HPDE6-E6E7 (cell line): Measurements from ENCODE around the gene CDK11B.

ENCODE experiments used
- DNase-seq: peaks from one replicate; pipeline ENCODE4 v3.0.0; 2011; ENCODE audit warnings: missing footprints; ENCODE audit errors: extremely low spot score

CDK11B gene

DNA sequence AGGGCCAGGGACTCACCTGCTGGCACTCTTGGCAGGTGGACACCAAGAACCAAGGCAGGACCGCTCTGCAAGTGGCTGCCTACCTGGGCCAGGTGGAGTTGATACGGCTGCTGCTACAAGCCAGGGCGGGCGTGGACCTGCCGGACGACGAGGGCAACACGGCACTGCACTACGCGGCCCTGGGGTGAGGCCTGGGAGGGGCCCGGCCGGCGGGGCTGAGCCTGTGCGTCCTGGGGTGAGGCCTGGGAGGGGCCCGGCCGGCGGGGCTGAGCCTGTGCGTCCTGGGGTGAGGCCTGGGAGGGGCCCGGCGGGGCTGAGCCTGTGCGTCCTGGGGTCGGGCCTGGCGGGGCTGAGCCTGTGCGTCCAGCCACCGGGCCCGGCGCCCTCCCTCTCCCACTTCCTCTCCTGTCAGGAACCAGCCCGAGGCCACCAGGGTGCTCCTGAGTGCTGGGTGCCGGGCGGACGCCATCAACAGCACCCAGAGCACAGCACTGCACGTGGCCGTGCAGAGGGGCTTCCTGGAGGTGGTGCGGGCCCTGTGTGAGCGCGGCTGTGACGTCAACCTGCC, 31.5 kb downstream of the CDK11B start:
- peak; percentile 76 for DNase-seq

DNA sequence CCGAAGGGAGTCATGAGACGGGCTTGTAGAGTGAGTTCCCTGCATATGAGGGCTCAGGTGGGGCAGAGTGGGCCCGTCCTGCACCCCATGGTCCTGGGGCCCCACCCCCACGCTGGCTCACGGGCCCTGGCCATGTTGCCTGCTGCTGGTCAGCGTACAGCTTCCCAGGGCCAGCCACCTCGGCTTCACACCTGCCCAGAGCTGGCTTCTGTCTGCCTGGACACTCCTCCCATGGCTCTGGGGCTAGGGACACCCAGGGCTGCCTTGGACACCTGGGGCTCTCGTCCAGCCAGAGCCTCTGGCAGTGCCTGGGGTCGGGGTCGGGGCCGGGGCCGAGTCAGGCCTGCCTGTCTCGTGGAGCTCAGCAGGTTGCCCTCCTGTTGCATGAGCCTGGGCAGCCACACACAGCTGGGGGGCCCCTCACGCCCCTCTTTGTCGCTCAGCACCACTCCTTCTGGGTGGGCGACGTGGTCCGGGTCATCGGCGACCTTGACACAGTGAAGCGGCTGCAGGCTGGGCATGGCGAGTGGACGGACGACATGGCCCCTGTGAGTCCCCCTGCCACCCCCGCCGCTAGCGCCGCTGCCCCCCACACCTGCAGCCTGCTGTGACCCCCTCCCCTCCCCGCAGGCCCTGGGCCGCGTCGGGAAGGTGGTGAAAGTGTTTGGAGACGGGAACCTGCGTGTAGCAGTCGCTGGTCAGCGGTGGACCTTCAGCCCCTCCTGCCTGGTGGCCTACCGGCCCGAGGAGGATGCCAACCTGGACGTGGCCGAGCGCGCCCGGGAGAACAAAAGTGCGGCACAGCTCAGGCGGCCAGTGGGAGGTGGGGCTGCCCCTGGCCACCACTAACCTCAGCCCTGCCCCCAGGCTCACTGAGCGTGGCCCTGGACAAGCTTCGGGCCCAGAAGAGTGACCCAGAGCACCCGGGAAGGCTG, 32.3 kb downstream of the CDK11B start:
- DNase-seq, result no peak

DNA sequence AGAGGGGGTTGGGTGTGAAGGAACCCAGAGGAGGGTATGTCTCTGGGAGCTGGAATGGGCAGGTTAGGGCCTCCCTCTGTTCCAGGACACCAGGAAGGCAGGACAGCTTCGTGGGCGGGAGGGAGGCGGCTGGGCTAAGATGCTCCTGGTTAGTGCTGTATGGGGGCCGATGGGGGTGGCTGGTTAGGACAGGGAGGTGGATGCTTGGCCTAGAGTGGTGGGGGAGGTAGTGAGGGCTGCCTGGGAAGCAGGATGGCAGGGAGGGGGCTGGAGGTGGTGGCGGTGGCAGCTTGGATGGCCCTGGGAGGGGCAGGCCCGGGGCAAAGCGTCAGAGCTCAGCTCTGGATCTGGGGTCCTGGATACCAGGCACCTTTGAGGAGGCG, 33.0 kb downstream of the CDK11B start:
- no peak for DNase-seq

DNA sequence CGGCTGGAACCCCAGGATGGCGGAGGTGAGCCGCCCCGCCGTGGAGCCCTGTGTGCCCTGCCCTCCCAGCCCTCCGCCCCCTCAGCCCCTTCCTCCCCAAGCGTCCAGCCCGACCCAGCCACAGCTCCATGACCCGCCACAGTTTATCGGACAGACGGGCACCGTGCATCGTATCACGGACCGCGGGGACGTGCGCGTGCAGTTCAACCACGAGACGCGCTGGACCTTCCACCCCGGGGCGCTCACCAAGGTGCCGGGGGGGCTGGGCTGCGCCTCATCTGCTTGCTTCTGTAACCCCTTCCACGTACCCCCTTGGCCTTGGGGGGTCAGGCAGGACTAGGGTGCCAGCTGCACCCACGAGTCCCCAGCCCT, 33.4 kb downstream of the CDK11B start:
- no peak for DNase-seq

DNA sequence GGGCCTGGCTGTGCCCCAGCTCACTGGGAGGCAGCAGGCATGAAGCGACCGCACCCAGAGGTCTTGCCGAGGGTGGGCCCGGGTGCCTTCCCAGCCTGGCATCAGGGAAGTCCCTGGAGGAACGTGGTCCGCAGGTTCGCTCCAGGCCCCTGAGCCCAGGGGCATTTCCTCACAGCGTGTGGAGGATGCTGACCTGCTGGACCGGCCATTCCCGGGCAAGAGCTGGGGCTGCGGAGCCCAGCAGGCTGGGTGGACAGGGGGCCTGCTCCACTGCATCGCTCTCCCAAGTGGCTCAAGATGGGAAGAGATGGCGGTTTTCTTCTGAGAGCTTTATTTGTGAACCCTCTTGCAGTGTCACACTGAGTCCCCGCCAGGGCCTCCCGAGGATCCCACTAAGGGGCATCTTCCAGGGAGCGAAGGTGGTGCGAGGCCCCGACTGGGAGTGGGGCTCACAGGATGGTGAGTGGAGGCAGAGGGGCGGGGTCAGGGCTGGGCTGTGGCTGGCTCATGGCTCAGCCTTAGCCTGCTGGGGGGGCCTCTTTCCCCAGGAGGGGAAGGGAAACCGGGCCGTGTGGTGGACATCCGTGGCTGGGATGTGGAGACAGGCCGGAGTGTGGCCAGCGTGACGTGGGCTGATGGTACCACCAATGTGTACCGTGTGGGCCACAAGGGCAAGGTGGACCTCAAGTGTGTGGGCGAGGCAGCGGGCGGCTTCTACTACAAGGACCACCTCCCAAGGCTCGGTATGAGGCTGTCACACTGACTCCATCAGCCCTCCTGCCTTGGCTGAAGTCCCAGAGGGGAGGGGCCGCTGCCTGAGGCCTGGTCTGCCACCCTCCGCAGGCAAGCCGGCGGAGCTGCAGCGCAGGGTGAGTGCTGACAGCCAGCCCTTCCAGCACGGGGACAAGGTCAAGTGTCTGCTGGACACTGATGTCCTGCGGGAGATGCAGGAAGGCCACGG, 34.1 kb downstream of the CDK11B start:
- no peak for DNase-seq

DNA sequence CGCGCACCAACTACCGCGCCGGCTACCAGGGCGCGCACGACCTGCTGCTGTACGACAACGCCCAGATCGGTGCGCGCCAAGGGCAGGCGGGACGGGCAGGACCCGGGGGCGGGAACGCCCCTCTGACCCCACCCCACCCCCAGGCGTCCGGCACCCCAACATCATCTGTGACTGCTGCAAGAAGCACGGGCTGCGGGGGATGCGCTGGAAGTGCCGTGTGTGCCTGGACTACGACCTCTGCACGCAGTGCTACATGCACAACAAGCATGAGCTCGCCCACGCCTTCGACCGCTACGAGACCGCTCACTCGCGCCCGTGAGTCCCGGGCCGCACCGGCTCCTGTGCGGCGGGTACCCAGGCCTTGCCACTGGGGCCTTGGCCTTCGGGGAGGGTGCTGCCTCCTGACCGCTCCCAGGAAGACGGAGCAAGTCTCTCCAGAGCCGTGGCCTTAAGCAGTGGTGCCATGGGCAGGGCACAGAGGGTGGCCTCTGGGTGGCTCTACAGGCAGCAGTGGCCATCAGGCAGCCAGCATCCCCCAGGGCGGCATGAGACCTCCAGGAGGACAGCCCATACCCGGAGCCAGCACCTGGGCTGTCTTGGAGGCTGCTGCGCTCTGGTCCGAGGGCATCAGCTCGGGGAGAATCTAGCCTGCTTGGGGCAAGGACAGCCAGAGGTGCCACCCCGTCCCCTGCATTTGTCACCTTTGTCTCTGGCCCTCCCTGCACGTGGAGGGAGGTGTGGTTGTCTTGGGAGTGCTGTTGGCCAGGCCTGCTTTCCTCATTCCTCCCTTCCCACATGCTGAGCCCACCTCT, 35.0 kb downstream of the CDK11B start:
- DNase-seq, result no peak

DNA sequence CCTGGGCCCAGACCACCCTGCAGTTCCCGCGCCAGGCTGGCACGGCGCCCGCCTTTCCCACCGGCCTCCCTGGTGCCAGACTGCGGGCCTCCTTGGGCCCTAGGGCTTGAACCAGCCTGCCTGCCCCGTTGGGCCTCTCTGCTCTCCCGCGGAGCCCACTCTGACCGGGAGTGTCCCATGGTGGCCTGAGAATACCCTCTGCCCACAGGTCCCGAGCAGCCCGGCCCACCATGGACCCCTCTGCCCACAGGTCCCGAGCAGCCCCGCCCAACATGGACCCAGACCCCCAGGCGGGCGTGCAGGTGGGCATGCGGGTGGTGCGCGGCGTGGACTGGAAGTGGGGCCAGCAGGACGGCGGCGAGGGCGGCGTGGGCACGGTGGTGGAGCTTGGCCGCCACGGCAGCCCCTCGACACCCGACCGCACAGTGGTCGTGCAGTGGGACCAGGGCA, 35.6 kb downstream of the CDK11B start:
- DNase-seq, result no peak

DNA sequence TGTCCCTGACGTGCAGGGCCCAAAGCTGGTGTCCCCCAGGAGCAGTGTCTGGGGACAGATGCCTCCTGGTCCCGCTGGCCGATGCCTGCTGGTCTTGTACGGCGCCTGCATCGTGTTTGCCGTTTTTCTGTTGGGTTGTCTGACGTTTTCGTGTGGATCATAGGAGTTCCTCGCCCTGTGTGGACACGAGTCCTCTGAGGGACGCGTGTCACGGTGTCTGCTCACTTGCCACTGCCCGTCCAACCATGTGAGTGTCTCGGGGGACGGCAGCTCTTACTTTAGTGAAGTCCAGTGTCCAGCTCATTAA, 36.1 kb downstream of the CDK11B start:
- no peak for DNase-seq

DNA sequence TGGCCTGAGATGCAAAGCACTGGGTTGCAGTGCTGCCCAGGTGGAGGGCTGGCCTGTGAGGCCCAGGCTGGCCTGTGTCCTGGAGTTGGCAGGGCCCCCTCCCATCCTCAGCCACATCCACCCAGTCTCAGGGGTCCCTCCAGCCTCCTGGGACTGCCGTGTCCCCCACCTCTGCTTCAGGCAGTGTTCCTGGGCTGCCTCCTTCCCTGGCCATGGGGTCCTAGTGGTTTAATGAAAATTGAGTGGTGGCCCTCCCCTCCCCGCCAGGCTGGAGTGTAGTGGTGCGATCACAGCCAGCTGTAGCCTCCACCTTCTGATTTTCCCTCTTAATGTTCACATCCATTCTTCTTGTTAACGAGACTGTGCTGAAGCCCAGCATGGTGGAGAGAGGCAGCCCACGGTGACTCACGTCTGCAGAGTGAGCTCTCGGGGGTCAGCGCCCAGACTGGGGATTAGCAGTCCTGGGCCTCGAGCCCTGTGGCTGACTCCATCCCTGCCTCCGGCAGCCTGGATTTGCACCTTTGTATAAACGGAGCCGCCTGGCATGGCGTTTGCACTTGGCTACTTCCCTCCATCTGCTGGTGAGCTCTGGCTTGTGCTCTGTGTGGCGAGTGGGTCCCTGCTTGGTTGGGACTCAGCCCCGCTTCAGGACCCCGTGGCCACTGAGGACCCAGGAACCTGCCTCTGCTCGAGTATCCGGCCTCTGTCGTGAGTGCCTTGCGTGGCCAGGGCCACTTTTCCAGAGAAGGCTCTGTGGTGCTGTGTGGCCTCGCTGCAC, 36.6 kb downstream of the CDK11B start:
- no peak for DNase-seq

DNA sequence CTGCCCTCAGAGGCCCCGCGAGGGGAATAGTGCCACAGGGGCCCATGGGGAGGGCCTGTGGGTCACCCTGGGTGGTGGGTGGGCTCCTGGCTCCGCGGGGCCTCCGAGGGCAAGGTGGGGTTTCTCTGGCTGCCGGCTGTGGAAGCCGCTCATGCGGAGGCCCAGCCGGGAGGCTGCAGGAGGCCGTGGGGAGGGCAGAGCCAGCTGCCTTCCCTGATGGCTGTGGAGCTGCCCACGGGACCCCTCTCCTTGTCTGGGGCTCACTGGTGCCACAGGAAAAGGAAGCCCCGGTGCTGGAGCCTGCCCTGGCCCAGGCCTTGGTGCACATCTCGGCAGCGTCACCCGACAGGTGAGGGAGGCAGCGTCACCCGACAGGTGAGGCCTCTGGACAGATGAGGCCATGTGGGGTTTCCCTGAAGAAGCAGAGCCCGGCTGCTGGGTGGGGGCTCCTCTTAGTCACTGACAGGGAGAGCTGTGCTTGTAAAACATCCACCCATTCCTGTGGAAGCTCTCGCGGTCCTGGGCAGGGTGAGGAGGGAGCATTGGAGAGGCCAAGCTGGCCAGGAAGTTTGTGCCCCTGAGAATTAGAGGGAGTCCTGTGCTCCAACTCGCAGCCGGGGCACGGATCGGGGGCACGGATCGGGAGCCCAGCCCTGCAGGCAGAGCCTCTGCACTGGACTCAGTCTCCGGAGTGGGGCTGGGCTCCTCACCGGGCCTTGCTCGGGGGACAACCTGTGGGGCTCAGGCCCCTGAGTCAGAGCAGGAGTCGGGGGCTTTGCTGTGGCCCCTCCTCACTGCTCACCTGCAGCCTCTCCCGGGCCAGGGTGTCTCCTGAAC, 37.4 kb downstream of the CDK11B start:
- no peak for DNase-seq

DNA sequence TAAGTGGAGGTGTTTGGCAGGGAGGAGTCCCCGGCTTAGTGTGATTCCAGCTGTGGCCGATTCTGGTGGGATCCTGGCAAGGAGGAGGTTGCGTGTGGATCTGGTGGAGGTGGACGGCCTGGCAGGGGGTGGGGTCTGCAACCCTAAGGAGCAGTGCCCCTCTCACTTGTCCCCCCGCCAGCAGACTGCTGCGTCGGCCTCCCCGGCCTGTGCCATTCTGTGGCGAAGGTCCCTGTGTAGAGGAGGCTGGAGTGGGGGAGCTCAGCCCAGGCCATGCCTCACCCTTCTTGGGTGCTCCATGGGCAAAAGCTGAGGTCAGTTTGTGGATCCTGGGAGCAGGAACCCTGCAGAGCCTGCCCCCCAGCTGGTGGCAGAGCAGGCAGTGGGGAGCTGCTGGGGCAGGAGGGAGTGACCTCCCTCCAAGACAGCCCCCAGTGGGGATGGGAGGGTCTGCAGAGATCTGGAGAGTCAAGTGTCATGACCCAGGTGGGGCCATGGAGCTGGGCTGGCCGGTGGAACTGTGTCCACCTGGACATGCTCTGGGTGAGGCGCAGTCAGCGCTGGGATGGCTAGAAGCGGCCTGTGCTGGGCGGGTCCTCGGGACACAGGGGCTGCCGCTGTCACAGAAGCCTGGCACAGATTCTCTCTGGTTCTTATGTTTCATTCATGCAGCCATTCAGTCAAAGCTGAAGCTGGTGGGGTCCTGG, 38.2 kb downstream of the CDK11B start:
- DNase-seq, result no peak

DNA sequence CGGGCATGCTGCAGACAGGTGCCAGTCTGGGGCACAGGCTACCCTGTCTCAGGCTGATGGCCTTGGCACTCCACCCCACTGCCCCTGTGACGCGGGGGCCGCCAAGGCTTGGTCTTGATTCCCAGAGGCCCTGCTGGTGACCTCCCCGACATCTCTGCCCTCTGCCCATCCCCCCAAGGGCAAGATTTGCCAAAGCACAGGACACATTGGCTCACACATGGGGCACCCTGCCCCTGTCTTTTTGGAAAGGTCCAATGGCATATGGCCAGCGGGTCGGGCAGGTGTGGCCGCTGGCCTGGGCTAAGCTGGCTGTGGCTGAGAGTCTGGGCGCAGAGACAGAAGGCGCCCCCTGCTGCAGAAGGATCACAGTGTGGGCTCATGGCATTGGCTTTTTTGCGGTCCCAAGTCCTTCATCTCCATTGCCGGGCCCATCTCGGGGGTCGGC, 38.9 kb downstream of the CDK11B start:
- DNase-seq, result no peak

DNA sequence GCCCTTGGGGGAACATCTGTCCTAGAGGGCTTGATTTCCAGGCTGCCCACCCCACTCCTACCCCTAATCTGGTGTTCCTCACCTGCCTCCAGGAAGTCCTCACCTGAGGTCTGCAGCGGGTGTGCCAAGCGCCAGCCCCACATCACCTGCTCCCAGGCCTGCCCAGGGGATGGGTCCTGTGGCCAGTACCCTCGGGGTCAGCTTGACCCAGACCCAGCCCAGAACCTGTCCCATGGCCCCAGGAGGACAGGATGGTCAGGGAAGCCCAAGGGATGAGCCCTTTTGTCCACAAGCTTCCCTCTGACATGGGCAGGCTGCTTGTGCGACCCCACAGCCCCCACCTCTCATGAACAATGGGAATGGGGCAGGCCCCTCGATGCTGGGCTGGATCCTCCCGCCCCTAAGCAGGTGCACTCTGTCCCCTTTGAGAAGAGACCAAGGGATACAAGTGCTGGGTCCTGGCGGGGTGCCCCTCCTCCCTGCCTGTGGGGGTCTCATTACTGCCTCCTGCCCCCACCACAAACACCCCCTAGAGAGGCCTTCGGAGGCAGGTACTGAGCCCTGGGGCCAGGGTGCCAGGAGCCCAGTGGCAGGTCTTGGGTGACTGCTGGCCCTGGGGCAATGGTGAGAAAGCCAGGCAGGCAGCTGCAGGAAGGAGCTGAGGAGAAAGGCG, 40.3 kb downstream of the CDK11B start:
- DNase-seq, result no peak

DNA sequence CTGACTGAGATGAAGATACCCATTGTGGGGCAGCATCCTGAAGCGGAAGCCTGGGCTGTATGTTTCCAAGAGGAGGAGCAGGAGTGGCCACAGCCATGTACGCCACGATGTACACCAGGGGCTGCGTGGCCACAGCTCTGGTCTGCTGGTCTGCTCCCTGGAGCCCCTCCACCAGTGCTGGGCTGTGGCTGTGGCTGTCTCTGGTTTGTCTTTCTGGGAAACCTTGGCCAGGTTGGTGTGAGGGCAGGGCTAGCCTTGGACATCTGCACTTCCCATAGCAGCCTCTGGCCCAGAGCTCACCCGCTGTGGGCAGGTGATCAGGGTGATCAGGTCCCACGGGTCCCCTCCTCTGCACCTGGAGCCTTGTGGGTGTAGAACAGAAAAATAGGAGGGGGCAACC, 40.9 kb downstream of the CDK11B start:
- DNase-seq, result no peak

DNA sequence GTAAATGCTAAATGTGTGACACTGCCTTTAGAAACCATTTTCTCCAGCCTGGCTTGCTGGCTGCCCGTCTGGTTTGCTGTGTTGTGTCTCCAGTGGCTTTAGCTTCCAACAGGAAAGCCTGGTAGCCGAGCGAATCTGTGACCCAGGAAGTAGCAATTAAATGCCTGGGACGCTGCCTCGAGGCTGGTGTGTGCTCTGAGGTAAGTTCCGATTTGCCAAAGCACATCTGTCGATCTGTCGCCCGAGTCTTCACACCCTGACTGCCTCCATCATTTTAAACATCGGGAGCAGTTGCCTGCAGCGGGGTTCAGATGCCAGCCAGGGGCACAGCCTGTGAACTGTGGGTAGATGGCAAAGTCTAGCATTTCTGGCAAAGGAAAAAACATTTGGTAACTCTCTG, 41.3 kb downstream of the CDK11B start:
- no peak for DNase-seq

DNA sequence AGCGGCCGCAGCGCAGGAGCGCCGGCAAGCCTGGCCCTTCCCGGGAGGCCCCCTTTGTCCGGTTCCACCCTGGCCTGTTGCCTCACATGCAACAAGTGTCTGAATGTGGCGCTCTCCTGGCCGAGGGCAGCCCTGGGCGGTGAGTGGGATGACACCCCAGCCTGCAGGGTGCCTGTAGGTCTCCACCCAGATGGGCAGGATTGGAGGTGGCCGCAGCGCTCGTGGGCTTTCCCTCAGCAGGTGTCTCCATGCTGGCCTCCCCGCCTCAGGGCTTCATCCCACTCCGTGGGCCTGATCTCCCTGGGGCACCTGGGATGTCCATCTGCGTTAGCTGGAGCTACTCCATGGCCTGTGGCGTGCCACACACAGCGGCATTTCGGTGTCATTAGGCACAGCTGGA, 42.0 kb downstream of the CDK11B start:
- DNase-seq, result no peak

DNA sequence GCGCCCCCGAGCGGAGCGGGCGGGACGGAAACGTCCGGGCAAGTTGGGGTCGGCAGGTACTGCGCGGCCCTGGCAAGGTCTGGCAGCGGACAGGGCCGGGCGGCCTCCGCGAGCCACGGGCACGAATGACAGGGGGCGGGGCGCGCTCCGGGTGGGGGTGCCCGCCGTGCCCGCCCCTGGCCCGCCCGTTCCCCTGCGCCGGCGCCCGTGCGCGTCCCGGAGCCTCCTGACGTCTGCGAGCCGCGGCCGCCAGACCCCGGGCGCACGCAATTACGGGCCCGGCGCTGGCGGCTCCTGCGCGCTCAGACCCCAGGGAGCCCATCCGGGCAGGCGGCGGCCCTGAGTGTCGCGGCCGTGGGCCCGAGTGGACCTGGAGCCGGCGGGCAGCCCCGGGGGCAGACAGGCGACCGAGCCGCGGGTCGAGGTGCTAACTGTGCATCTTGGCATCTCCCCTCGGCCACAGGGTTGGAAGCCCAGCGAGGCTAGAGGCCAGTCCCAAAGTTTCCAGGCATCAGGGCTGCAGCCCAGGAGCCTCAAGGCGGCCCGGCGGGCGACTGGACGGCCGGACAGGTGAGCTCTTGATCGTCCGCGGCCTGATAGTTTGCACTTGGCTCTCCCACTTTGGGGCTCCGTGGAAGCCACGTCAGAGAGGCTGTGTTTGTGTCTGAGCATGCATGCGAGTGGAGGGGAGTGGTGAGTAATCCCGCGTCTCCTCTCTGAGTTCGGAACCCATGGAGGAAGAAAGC, 42.6 kb downstream of the CDK11B start:
- no peak for DNase-seq
